ENCODE data around the gene CUL3. TPM values are rescaled to one million over a fixed set of nuclear protein-coding genes. Genes with fewer than 3 reads are reported as not detected.

CUL3 gene
- total and polyA plus RNA-seq, 2 experiments from 2014 or later, result 86.0 to 125 TPM

DNA sequence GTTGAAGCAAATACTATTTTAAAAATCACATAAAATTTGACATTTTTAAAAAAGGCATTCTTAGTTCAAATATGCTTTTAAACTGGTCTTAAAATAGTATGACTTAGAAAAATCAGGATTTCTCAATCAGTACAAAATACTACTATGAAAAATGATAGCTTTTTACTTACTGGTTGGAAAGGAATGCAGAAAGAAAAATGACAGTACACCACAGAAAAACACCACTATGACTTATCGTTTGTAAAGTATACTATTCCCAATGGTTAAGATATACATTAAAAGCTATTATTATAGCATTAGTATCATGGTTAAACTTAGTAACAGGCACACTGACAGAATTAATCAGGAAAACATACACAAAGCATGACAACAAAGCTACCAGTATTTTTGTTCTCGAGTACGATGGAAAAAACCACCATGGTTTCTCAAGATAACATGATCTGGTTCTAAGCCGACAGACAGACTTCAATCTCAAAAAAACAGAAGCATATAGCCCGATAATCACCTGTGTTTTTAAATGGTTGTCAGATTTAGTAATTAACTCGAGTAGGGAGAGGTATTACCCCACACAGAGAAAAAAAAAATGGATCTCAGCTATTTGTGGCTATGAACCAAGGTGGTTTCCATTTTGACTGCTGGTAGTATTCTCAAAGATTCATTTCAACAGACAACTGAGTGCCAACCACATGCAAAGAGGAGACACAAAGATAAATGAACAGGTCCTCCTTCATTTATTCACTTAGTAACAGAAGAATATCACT lies 39.1 kb downstream of the CUL3 start:
- no peak overlapping the region for H3K4me2 ChIP-seq
- H3K79me2 ChIP-seq (replicated peaks; ENCODE audit: insufficient read depth), result peaks cover 99% of the 10 kb centered on the region
- H3K9me2 ChIP-seq (ENCODE audit: insufficient read depth), result no peaks in the 10 kb centered on the region
- no peak overlapping the region for H3K4me3 Mint-ChIP-seq
- H3K9me3 Mint-ChIP-seq, result no peaks in the 10 kb centered on the region
- H3K4me1 ChIP-seq (ENCODE audit: insufficient read depth), result peaks cover 14% of the 10 kb centered on the region
- no peak for TF ChIP-seq POLR2AphosphoS5 (IDR thresholded peaks at IDR 0.05; ENCODE audit: low read depth)
- no peak for TF ChIP-seq CREB1 (CRISPR knock-in tag; IDR thresholded peaks at IDR 0.05; ENCODE audit: low read depth)
- TF ChIP-seq STAT1 (IDR thresholded peaks at IDR 0.05; ENCODE audit: unreplicated experiment), result no peak
- TF ChIP-seq, protein P1, sequence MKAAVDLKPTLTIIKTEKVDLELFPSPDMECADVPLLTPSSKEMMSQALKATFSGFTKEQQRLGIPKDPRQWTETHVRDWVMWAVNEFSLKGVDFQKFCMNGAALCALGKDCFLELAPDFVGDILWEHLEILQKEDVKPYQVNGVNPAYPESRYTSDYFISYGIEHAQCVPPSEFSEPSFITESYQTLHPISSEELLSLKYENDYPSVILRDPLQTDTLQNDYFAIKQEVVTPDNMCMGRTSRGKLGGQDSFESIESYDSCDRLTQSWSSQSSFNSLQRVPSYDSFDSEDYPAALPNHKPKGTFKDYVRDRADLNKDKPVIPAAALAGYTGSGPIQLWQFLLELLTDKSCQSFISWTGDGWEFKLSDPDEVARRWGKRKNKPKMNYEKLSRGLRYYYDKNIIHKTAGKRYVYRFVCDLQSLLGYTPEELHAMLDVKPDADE (IDR thresholded peaks at IDR 0.05), result no peak
- TF ChIP-seq, protein P2, sequence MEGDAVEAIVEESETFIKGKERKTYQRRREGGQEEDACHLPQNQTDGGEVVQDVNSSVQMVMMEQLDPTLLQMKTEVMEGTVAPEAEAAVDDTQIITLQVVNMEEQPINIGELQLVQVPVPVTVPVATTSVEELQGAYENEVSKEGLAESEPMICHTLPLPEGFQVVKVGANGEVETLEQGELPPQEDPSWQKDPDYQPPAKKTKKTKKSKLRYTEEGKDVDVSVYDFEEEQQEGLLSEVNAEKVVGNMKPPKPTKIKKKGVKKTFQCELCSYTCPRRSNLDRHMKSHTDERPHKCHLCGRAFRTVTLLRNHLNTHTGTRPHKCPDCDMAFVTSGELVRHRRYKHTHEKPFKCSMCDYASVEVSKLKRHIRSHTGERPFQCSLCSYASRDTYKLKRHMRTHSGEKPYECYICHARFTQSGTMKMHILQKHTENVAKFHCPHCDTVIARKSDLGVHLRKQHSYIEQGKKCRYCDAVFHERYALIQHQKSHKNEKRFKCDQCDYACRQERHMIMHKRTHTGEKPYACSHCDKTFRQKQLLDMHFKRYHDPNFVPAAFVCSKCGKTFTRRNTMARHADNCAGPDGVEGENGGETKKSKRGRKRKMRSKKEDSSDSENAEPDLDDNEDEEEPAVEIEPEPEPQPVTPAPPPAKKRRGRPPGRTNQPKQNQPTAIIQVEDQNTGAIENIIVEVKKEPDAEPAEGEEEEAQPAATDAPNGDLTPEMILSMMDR (conservative IDR thresholded peaks at IDR 0.05; ENCODE audit: low read depth in 2 of 2), result no peak
- ATAC-seq (no peak), DNase-seq (ENCODE audit: low spot score) (no peak)
- H3K36me3 ChIP-seq (ENCODE audit: insufficient read depth), result no peaks in the 10 kb centered on the region
- no peak overlapping the region for H3K27ac Mint-ChIP-seq
- peaks cover 24% of the 10 kb centered on the region for H4K20me1 ChIP-seq (replicated peaks; ENCODE audit: insufficient read depth)
- no peaks in the 10 kb centered on the region for H3F3A ChIP-seq (replicated peaks; ENCODE audit: low read depth)
- H3K27me3 Mint-ChIP-seq (ENCODE audit: insufficient read depth, low read depth, poor library complexity), result peaks cover 5% of the 10 kb centered on the region
- H3K27ac ChIP-seq (ENCODE audit: low read depth), result no peak overlapping the region
- H2AFZ ChIP-seq, result no peak overlapping the region
- H3K27me3 ChIP-seq (ENCODE audit: insufficient read depth), result no peaks in the 10 kb centered on the region
- peaks cover 31% of the 10 kb centered on the region for H3K4me1 Mint-ChIP-seq
- no peak overlapping the region for H3K4me3 ChIP-seq
- H3K36me3 Mint-ChIP-seq (ENCODE audit: low read depth), result peaks cover 8% of the 10 kb centered on the region; the same call in 2 of the 3 replicates

DNA sequence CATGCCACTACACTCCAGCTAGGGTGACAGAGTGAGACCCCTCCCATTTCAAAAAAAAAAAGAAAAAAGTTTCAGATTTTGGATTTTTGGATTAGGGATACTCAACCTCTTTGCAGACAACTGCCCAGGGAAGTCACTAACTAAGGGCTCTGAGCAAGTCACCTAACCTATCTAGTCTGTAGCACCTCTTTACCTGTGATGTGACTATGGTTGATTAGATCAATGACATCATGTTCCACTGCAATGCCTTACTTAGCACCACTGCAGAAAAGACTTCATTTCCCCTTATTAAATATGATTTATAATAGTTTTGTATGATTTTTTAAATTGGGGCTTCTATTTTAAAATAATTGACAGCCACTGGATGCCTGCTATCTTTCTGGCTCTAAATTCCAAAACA lies 41.2 kb downstream of the CUL3 start:
- H3K9me2 ChIP-seq (ENCODE audit: insufficient read depth), result no peaks in the 10 kb centered on the region
- Mint-ChIP-seq H3K4me3 (no peak overlapping the region), H3K9me3 (no peaks in the 10 kb centered on the region), H3K36me3 (ENCODE audit: low read depth) (peaks cover 22% of the 10 kb centered on the region; the same call in 2 of the 3 replicates), H3K27me3 (ENCODE audit: insufficient read depth, low read depth, poor library complexity) (peaks cover 6% of the 10 kb centered on the region), H3K27ac (no peak overlapping the region), H3K4me1 (peaks cover 31% of the 10 kb centered on the region)
- H4K20me1 ChIP-seq (replicated peaks; ENCODE audit: insufficient read depth), result peaks cover 32% of the 10 kb centered on the region
- DNase-seq (ENCODE audit: low spot score) (no peak), ATAC-seq (no peak)
- H3K4me2 ChIP-seq, result no peak overlapping the region
- H3F3A ChIP-seq (replicated peaks; ENCODE audit: low read depth), result no peaks in the 10 kb centered on the region
- H3K27ac ChIP-seq (ENCODE audit: low read depth), result no peak overlapping the region
- no peak overlapping the region for H3K4me3 ChIP-seq
- peaks cover 14% of the 10 kb centered on the region for H3K4me1 ChIP-seq (ENCODE audit: insufficient read depth)
- H3K27me3 ChIP-seq (ENCODE audit: insufficient read depth), result no peaks in the 10 kb centered on the region
- H3K79me2 ChIP-seq (replicated peaks; ENCODE audit: insufficient read depth), result peaks cover 100% of the 10 kb centered on the region
- H3K36me3 ChIP-seq (ENCODE audit: insufficient read depth), result no peaks in the 10 kb centered on the region
- H2AFZ ChIP-seq, result no peak overlapping the region
- TF ChIP-seq, protein P1 (IDR thresholded peaks at IDR 0.05), result no peak
- TF ChIP-seq EZH2 (IDR thresholded peaks at IDR 0.05; ENCODE audit: low read depth, unreplicated experiment), result no peak
- TF ChIP-seq ZNF114 (CRISPR knock-in tag; IDR thresholded peaks at IDR 0.05), result no peak
- no peak for TF ChIP-seq ZNF331 (CRISPR knock-in tag; IDR thresholded peaks at IDR 0.05; ENCODE audit: low read depth)
- TF ChIP-seq, protein P3, sequence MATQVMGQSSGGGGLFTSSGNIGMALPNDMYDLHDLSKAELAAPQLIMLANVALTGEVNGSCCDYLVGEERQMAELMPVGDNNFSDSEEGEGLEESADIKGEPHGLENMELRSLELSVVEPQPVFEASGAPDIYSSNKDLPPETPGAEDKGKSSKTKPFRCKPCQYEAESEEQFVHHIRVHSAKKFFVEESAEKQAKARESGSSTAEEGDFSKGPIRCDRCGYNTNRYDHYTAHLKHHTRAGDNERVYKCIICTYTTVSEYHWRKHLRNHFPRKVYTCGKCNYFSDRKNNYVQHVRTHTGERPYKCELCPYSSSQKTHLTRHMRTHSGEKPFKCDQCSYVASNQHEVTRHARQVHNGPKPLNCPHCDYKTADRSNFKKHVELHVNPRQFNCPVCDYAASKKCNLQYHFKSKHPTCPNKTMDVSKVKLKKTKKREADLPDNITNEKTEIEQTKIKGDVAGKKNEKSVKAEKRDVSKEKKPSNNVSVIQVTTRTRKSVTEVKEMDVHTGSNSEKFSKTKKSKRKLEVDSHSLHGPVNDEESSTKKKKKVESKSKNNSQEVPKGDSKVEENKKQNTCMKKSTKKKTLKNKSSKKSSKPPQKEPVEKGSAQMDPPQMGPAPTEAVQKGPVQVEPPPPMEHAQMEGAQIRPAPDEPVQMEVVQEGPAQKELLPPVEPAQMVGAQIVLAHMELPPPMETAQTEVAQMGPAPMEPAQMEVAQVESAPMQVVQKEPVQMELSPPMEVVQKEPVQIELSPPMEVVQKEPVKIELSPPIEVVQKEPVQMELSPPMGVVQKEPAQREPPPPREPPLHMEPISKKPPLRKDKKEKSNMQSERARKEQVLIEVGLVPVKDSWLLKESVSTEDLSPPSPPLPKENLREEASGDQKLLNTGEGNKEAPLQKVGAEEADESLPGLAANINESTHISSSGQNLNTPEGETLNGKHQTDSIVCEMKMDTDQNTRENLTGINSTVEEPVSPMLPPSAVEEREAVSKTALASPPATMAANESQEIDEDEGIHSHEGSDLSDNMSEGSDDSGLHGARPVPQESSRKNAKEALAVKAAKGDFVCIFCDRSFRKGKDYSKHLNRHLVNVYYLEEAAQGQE (IDR thresholded peaks at IDR 0.05; ENCODE audit: unreplicated experiment), result no peak
- no peak for TF ChIP-seq POLR2AphosphoS5 (IDR thresholded peaks at IDR 0.05; ENCODE audit: low read depth)
- no peak for TF ChIP-seq STAT1 (IDR thresholded peaks at IDR 0.05; ENCODE audit: unreplicated experiment)
- TF ChIP-seq, protein P2 (conservative IDR thresholded peaks at IDR 0.05; ENCODE audit: low read depth in 2 of 2), result no peak
- no peak for TF ChIP-seq EZH2phosphoT487 (IDR thresholded peaks at IDR 0.05; ENCODE audit: unreplicated experiment)
- TF ChIP-seq NANOG (IDR thresholded peaks at IDR 0.05; ENCODE audit: borderline replicate concordance), result no peak
- TF ChIP-seq JUNB (IDR thresholded peaks at IDR 0.05; ENCODE audit: unreplicated experiment), result no peak

Measured in GM23338 (cell line).